HEK293T (cell line): Measurements from ENCODE around the gene GLG1.
"Not testable (repeated sequence)": the region's sequence is repeated elsewhere in the genome, so short reads cannot be mapped to it uniquely, and the experiment has no call there.

Experiments used
- BHLHE40 ChIP-seq: fragments of 450-650 bp; IDR thresholded peaks from 2 replicates; pipeline ENCODE4 v1.6.1; 2016; ENCODE audit warnings: mild to moderate bottlenecking, moderate library complexity, borderline replicate concordance
- CTBP1 ChIP-seq: fragments of 450-650 bp; IDR thresholded peaks from 2 replicates; pipeline ENCODE4 v1.6.1; 2016; ENCODE audit warnings: borderline replicate concordance
- ELF4 ChIP-seq: fragments of 450-650 bp; IDR thresholded peaks from 2 replicates; pipeline ENCODE4 v1.6.1; 2017; ENCODE audit warnings: antibody characterized with exemption
- FOXA1 ChIP-seq: fragments of 450-650 bp; IDR thresholded peaks from 2 replicates; pipeline ENCODE4 v1.6.1; 2016; ENCODE audit warnings: mild to moderate bottlenecking
- FOXK2 ChIP-seq: fragments of 450-650 bp; IDR thresholded peaks from 2 replicates; pipeline ENCODE4 v1.6.1; 2016; ENCODE audit warnings: mild to moderate bottlenecking
- FOXM1 ChIP-seq: fragments of 450-650 bp; IDR thresholded peaks from 2 replicates; pipeline ENCODE4 v1.6.1; 2017; ENCODE audit warnings: mild to moderate bottlenecking, borderline replicate concordance
- HDGF ChIP-seq: fragments of 450-650 bp; IDR thresholded peaks from 2 replicates; pipeline ENCODE4 v1.6.1; 2017; ENCODE audit warnings: antibody characterized with exemption, borderline replicate concordance
- L3MBTL2 ChIP-seq: fragments of 450-650 bp; conservative IDR thresholded peaks from 2 replicates; pipeline ENCODE4 v1.6.1; 2016; ENCODE audit warnings: mild to moderate bottlenecking
- LEF1 ChIP-seq: fragments of 450-650 bp; IDR thresholded peaks from 2 replicates; pipeline ENCODE4 v1.6.1; 2017; ENCODE audit warnings: mild to moderate bottlenecking, borderline replicate concordance
- NFRKB ChIP-seq: fragments of 450-650 bp; IDR thresholded peaks from 2 replicates; pipeline ENCODE4 v1.6.1; 2016; ENCODE audit warnings: mild to moderate bottlenecking, moderate library complexity
- SP1 ChIP-seq: fragments of 450-650 bp; IDR thresholded peaks from 2 replicates; pipeline ENCODE4 v1.6.1; 2017
- SUZ12 ChIP-seq: fragments of 450-650 bp; IDR thresholded peaks from 2 replicates; pipeline ENCODE4 v1.6.1; 2016; ENCODE audit warnings: mild to moderate bottlenecking
- TARDBP ChIP-seq: fragments of 450-650 bp; IDR thresholded peaks from 2 replicates; pipeline ENCODE4 v1.6.1; 2016

DNA sequence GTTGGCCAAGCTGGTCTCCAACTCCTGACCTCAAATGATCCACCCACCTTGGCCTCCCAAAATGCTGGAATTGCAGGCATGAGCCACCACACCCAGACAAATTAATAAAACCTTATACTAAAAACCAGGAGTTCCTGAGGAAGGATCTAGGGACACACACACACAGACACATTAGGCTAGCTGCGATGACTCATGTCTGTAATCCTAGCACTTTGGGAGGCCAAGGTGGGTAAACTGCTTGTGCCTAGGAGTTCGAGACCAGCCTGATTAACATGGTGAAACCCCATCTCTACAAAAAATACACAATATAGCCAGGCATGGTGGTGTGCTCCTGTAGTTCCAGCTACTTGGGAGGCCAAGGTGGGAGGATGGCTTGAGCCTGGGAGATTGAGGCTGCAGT is 46.0 kb upstream of the GLG1 start:
- TF ChIP-seq FOXK2, ELF4, L3MBTL2, TARDBP, NFRKB, FOXM1, CTBP1, HDGF, SP1, BHLHE40, SUZ12, LEF1, FOXA1: not testable (repeated sequence)
